ENCODE data around the gene EFCC1.

- TF ChIP-seq, protein P1, sequence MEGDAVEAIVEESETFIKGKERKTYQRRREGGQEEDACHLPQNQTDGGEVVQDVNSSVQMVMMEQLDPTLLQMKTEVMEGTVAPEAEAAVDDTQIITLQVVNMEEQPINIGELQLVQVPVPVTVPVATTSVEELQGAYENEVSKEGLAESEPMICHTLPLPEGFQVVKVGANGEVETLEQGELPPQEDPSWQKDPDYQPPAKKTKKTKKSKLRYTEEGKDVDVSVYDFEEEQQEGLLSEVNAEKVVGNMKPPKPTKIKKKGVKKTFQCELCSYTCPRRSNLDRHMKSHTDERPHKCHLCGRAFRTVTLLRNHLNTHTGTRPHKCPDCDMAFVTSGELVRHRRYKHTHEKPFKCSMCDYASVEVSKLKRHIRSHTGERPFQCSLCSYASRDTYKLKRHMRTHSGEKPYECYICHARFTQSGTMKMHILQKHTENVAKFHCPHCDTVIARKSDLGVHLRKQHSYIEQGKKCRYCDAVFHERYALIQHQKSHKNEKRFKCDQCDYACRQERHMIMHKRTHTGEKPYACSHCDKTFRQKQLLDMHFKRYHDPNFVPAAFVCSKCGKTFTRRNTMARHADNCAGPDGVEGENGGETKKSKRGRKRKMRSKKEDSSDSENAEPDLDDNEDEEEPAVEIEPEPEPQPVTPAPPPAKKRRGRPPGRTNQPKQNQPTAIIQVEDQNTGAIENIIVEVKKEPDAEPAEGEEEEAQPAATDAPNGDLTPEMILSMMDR (IDR thresholded peaks at IDR 0.05) = no peak
- no peak for TF ChIP-seq POLR2A (IDR thresholded peaks at IDR 0.05)
These were observed 19.6 kb downstream of the EFCC1 start for GRCh38 chr3:129020691-129021090.

All from sigmoid colon (tissue), 3 donors.